Natural killer cell (primary cell): Measurements from ENCODE around the gene ARMC9. TPM values are rescaled to one million over a fixed set of nuclear protein-coding genes. Genes with fewer than 3 reads are reported as not detected.

Experiments
- ATAC-seq, 3 donors: fragments of 150-1000 bp in 2 of 3; fragments of 200-7000 bp in 1 of 3; cut with Tn5 transposase; 1 replicate in 1 of 3; 2 replicates in 2 of 3; pipeline ENCODE4 v1.10.0; 2021; ENCODE audit warnings: mild to moderate bottlenecking in 2 of 3, moderate library complexity in 2 of 3
- DNase-seq, 2 donors: peaks; one replicate each; pipeline versions ENCODE4 v3.0.0 to v3.0.0-alpha.2; 2013 to 2021; ENCODE audit warnings: mixed read lengths in 1 of 2
- H3K27ac ChIP-seq: one replicate; pipeline ENCODE4 v1.5.1; 2013; ENCODE audit warnings: mild to moderate bottlenecking, low read length
- H3K27me3 ChIP-seq: one replicate; pipeline ENCODE4 v1.6.1; 2013; ENCODE audit warnings: low read length; ENCODE audit not compliant: control insufficient read depth, insufficient read depth
- H3K36me3 ChIP-seq: one replicate; pipeline ENCODE4 v1.6.1; 2013; ENCODE audit warnings: low read length; ENCODE audit not compliant: control insufficient read depth, insufficient read depth
- H3K4me1 ChIP-seq: one replicate; pipeline ENCODE4 v1.6.1; 2013; ENCODE audit warnings: low read length; ENCODE audit not compliant: control insufficient read depth, insufficient read depth
- H3K4me3 ChIP-seq: one replicate; pipeline ENCODE4 v1.5.1; 2013; ENCODE audit warnings: low read length
- H3K9me3 ChIP-seq: one replicate; pipeline ENCODE4 v1.6.1; 2013; ENCODE audit warnings: low read length; ENCODE audit not compliant: control insufficient read depth, insufficient read depth
- H3K27ac Mint-ChIP-seq, 2 donors: one replicate each; pipeline ENCODE4 v1.8.0; 2022; ENCODE audit warnings: mild to moderate bottlenecking in 2 of 2, mixed read lengths in 2 of 2, moderate library complexity in 1 of 2
- H3K27me3 Mint-ChIP-seq, 2 donors: one replicate each; pipeline ENCODE4 v1.8.0; 2022; ENCODE audit warnings: low read depth in 2 of 2, mixed read lengths in 2 of 2
- H3K36me3 Mint-ChIP-seq: one replicate; pipeline ENCODE4 v1.8.0; 2022; ENCODE audit warnings: mixed read lengths
- H3K4me1 Mint-ChIP-seq, 2 donors: one replicate each; pipeline ENCODE4 v1.8.0; 2022; ENCODE audit warnings: mixed read lengths in 2 of 2
- H3K4me3 Mint-ChIP-seq: one replicate; pipeline ENCODE4 v1.8.0; 2022; ENCODE audit warnings: mild to moderate bottlenecking, moderate library complexity, mixed read lengths
- H3K9me3 Mint-ChIP-seq, 2 donors: one replicate each; pipeline ENCODE4 v1.8.0; 2022; ENCODE audit warnings: mixed read lengths in 2 of 2
- CTCF ChIP-seq: fragments of 200-600 bp; IDR thresholded peaks from one replicate; pipeline ENCODE4 v1.8.0; 2022; ENCODE audit warnings: antibody characterized with exemption
- WGBS: methylation state at CpG from one replicate; pipeline ENCODE4 v1.1.7; 2013; ENCODE audit warnings: missing lambda C conversion rate; ENCODE audit not compliant: insufficient coverage; 5-methylcytosine and 5-hydroxymethylcytosine counted together
- intact Hi-C: fragments of 100-400 bp; cut with micrococcal nuclease; formaldehyde crosslinking; loops from one replicate; pipeline ENCODE4 v1.14.2; 2022
- total RNA-seq, 4 donors: library from RNA; stranded (reverse); fragments of 120-200 nt in 1 of 4; gene quantifications; one replicate each; pipeline versions ENCODE4 v1.2.3 to v1.2.4, GENCODE V29; 2013 to 2022

Gene ARMC9
- total RNA-seq, 3 donors from 2014 or later (not counting 1 experiment from before 2014, with no cell fraction given): 1.2 to 2.3 (median 2.0) TPM

- H3K4me3 Mint-ChIP-seq: no peak overlapping the region
- no peak overlapping the region for H3K27ac Mint-ChIP-seq
- Histone ChIP-seq H3K9me3 (no peaks in the 10 kb centered on the region), H3K4me3 (no peak overlapping the region), H3K27me3 (no peaks in the 10 kb centered on the region), H3K36me3 (no peaks in the 10 kb centered on the region), H3K27ac (no peak overlapping the region), H3K4me1 (no peaks in the 10 kb centered on the region)
- DNase-seq: no peak
- H3K27me3 Mint-ChIP-seq: no peaks in the 10 kb centered on the region
- H3K9me3 Mint-ChIP-seq: no peaks in the 10 kb centered on the region
- H3K36me3 Mint-ChIP-seq: no peaks in the 10 kb centered on the region
- peaks cover 6 to 13% of the 10 kb centered on the region in 2 donors for H3K4me1 Mint-ChIP-seq
- 94% methylated on average over 26 of the region's 26 CpGs for WGBS
- no peak for TF ChIP-seq CTCF
- ATAC-seq: no peak
- intact Hi-C loops: no loop called here
Observed at GRCh38 chr2:231418820-231419640, 220.6 kb downstream of the ARMC9 start.

GRCh38 chr2:231421051-231421580, 222.7 kb downstream of the ARMC9 start:
- H3K4me1 Mint-ChIP-seq: peaks cover 19 to 24% of the 10 kb centered on the region in 2 donors
- no peaks in the 10 kb centered on the region for H3K9me3 Mint-ChIP-seq
- DNase-seq (no peak), ATAC-seq (no peak)
- no peak overlapping the region for H3K27ac ChIP-seq
- peaks cover 17% of the 10 kb centered on the region for H3K4me1 ChIP-seq
- H3K4me3 Mint-ChIP-seq: no peak overlapping the region
- H3K4me3 ChIP-seq: no peak overlapping the region
- H3K36me3 ChIP-seq: no peaks in the 10 kb centered on the region
- no peaks in the 10 kb centered on the region for H3K27me3 Mint-ChIP-seq
- no peaks in the 10 kb centered on the region for H3K9me3 ChIP-seq
- WGBS: 89% methylated on average over 9 of the region's 9 CpGs
- no peaks in the 10 kb centered on the region for H3K27me3 ChIP-seq
- no peaks in the 10 kb centered on the region for H3K36me3 Mint-ChIP-seq
- TF ChIP-seq CTCF: no peak
- intact Hi-C loops: no loop called here
- peak overlapping the region; percentile 19 to 72 for H3K27ac Mint-ChIP-seq

- Mint-ChIP-seq H3K9me3 (no peaks in the 10 kb centered on the region), H3K36me3 (no peaks in the 10 kb centered on the region), H3K27ac (peak overlapping the region; percentile 19 to 72), H3K4me1 (peaks cover 28 to 34% of the 10 kb centered on the region in 2 donors), H3K4me3 (no peak overlapping the region), H3K27me3 (no peaks in the 10 kb centered on the region)
- H3K9me3 ChIP-seq: no peaks in the 10 kb centered on the region
- DNase-seq (no peak), ATAC-seq (no peak)
- no peak overlapping the region for H3K27ac ChIP-seq
- H3K36me3 ChIP-seq: no peaks in the 10 kb centered on the region
- H3K4me3 ChIP-seq: no peak overlapping the region
- H3K27me3 ChIP-seq: no peaks in the 10 kb centered on the region
- TF ChIP-seq CTCF: no peak
- H3K4me1 ChIP-seq: peaks cover 26% of the 10 kb centered on the region
- 100% methylated on average over 1 of the region's 2 CpGs for WGBS
- intact Hi-C loops: no loop called here
Observed at GRCh38 chr2:231422056-231422455, 223.6 kb downstream of the ARMC9 start.
